Measurements from ENCODE around the gene ANKS4B. TPM values are rescaled to one million over a fixed set of nuclear protein-coding genes. Genes with fewer than 3 reads are reported as not detected.
"Not testable (repeated sequence)": the region's sequence is repeated elsewhere in the genome, so short reads cannot be mapped to it uniquely, and the experiment has no call there.

ANKS4B gene
- total RNA-seq, 1 donor from 2014 or later = 5.2 TPM

DNA sequence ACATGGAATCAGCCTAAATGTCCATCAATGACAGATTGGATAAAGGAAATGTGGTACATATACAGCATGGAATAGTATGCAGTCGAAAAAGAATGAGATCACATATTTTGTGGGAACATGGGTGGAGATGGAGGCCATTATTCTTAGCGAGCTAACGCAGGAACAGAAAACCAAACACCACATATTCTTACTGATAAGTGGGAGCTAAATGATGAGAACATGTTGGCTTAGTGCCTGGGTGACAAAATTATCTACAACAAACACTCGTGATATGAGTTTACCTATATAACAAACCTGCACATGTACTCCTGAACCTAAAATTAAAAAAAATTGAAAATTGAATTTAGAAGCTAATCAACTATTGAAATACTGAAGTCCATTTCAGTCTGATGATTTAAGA, 6.1 kb downstream of the ANKS4B start:
- Mint-ChIP-seq H3K36me3 (no peaks in the 10 kb centered on the region), H3K4me3 (no peak overlapping the region), H3K27me3 (peaks cover 3% of the 10 kb centered on the region), H3K9me3 (no peaks in the 10 kb centered on the region), H3K27ac (no peak overlapping the region), H3K4me1 (ENCODE audit: unreplicated experiment) (peaks cover 16% of the 10 kb centered on the region)
- DNase-seq (ENCODE audit: extremely low spot score, unreplicated experiment) = no peak
- TF ChIP-seq, protein P1, sequence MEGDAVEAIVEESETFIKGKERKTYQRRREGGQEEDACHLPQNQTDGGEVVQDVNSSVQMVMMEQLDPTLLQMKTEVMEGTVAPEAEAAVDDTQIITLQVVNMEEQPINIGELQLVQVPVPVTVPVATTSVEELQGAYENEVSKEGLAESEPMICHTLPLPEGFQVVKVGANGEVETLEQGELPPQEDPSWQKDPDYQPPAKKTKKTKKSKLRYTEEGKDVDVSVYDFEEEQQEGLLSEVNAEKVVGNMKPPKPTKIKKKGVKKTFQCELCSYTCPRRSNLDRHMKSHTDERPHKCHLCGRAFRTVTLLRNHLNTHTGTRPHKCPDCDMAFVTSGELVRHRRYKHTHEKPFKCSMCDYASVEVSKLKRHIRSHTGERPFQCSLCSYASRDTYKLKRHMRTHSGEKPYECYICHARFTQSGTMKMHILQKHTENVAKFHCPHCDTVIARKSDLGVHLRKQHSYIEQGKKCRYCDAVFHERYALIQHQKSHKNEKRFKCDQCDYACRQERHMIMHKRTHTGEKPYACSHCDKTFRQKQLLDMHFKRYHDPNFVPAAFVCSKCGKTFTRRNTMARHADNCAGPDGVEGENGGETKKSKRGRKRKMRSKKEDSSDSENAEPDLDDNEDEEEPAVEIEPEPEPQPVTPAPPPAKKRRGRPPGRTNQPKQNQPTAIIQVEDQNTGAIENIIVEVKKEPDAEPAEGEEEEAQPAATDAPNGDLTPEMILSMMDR (conservative IDR thresholded peaks at IDR 0.05) = no peak

DNA sequence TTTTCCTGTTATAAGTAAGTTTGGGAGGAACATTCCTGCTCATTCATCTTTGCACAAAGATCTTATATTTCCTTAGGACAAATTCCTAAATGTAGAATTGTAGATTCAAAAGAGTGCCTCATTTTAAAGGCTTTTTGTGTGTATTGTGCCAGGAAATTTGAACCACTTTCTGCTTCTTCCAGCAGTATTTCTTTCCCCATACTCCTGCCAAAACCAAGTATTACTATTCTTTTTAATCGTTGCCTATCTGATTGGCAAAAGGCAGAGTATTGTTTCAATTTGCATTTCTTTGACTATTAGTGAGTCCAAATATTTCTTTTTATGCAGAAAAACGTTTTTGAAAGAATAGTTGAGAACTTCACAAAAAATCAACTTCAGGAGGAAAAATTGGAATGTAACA, 9.3 kb downstream of the ANKS4B start:
- Mint-ChIP-seq H3K9me3 (no peaks in the 10 kb centered on the region), H3K4me1 (ENCODE audit: unreplicated experiment) (peaks cover 27% of the 10 kb centered on the region), H3K27me3 (no peaks in the 10 kb centered on the region), H3K4me3 (no peak overlapping the region), H3K36me3 (no peaks in the 10 kb centered on the region), H3K27ac (no peak overlapping the region)
- TF ChIP-seq, protein P1 (conservative IDR thresholded peaks at IDR 0.05) = no peak
- DNase-seq (ENCODE audit: extremely low spot score, unreplicated experiment) = no peak

DNA sequence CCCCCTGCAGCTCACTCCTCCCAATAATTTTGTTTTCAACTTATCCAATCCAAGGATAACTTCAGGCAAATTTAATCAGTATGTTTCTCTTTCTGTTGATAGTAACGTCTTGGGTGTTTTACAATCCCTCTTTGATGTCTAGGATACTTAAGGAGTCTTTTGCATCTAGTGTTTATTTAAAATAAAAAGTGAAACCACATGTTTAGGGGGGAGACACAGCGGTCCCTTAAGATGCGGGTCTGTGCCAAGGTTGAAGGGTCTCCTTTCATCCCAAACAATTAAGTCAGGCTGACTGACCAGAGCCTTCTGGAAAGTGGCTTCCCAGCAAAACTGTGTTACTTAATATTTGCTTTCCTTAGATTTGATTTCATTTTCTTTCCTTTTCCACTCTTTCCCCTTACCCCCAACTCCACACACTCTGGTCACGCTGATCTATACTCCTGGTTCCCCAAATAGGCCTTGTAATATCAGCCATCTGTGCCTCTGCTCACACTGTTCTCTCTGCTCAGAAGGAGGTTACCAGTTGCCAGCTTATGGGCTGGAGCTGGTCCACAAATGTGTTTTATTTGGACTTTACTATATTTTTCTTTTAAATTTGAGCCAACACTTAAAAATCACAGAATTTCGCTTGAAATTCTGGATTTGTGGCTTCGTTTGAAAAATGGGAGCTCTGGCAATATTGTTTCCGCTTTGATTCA, 11.2 kb downstream of the ANKS4B start:
- Mint-ChIP-seq H3K27ac (peak overlapping the region; percentile 17), H3K36me3 (no peaks in the 10 kb centered on the region)
- TF ChIP-seq, protein P1 (conservative IDR thresholded peaks at IDR 0.05) = no peak

DNA sequence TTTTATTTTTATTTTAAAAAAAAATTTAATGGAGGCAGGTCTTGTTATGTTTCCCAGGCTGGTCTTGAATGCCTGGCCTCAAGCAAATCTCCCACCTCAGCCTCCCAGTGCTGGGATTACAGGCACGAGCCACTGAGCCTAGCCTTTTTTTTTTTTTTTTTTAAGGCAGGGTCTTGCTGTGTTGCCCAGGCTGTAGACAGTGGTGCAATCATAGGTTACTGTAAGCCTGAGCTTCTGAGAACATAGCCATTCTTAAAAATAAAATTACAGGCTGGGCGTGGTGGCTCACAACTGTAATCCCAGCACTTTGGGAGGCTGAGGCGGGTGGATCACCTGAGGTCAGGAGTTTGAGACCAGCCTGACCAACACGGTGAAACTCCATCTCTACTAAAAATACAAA, 14.7 kb downstream of the ANKS4B start:
- not testable (repeated sequence) for H3K36me3 Mint-ChIP-seq; H3K9me3 Mint-ChIP-seq; H3K4me3 Mint-ChIP-seq; DNase-seq (ENCODE audit: extremely low spot score, unreplicated experiment); H3K27ac Mint-ChIP-seq; H3K27me3 Mint-ChIP-seq
- H3K4me1 Mint-ChIP-seq (ENCODE audit: unreplicated experiment) = peaks cover 19% of the 10 kb centered on the region

More for the DNA sequence above, 11.2 kb downstream of the ANKS4B start:
- Mint-ChIP-seq H3K4me1 (ENCODE audit: unreplicated experiment) (peaks cover 24% of the 10 kb centered on the region), H3K9me3 (no peaks in the 10 kb centered on the region), H3K27me3 (no peaks in the 10 kb centered on the region), H3K4me3 (no peak overlapping the region)
- no peak for DNase-seq (ENCODE audit: extremely low spot score, unreplicated experiment)

DNA sequence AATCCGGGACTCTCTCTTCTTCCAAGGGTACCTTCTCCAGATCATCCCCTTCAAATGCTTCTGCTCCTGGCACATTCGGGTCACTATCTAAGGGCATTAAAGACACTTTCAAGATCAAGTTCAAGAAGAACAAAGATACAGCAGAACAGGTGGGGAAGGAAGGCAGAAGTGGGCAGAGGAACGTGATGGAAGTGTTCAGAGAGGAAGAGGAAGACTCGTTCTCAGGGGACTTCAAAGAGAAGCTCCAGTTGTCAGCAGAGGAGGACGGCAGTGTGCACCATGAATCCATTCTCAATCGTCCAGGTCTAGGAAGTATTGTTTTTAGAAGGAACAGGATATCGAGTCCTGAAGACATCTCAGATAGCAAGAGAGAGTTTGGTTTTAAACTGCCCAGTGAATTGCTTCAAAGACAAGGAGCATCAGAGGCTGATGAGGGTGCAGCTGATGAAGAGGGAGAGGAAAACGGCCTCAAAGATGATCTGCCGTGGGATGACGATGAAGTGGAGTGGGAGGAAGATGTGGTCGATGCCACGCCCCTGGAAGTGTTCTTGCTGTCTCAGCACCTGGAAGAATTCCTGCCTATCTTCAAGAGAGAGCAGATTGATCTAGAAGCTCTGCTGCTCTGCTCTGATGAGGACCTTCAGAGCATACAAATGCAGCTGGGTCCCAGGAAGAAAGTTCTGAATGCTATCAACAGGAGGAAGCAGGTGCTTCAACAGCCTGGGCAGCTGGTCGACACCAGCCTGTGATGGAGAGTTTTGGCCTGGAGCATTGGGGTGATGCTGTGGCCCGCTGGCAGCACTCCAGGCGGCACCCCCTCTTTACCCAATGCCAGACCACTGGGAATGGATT, 16.8 kb downstream of the ANKS4B start:
- TF ChIP-seq, protein P1 (conservative IDR thresholded peaks at IDR 0.05) = no peak
- H3K27me3 Mint-ChIP-seq = peaks cover 6% of the 10 kb centered on the region
- H3K36me3 Mint-ChIP-seq = no peaks in the 10 kb centered on the region
- peaks cover 5% of the 10 kb centered on the region for H3K4me1 Mint-ChIP-seq (ENCODE audit: unreplicated experiment)
- H3K9me3 Mint-ChIP-seq = no peaks in the 10 kb centered on the region
- peak overlapping the region; percentile 17 for H3K27ac Mint-ChIP-seq
- H3K4me3 Mint-ChIP-seq = no peak overlapping the region
- no peak for DNase-seq (ENCODE audit: extremely low spot score, unreplicated experiment)

DNA sequence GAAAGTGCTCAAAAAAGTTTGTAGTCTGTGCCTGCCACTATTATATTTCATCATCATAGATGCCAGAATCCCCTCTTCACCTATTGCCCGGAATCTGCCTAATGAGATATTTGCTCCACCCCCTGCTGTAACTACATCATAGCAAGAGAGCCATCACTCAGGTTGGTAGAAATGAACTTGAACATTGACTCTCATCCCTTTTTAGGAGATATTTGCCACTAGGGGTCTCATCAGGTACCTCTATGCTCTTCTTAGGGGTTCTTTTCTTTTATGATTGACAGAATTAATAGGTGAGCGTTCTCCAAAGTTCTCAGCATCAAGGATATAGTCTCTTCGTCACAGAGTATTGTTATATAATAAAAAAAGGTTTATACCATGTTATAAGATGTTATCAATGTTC, 20.0 kb downstream of the ANKS4B start:
- TF ChIP-seq, protein P1 (conservative IDR thresholded peaks at IDR 0.05) = no peak
- no peak overlapping the region for H3K27ac Mint-ChIP-seq
- peaks cover 1% of the 10 kb centered on the region for H3K4me1 Mint-ChIP-seq (ENCODE audit: unreplicated experiment)
- no peak overlapping the region for H3K4me3 Mint-ChIP-seq
- DNase-seq (ENCODE audit: extremely low spot score, unreplicated experiment) = no peak
- no peaks in the 10 kb centered on the region for H3K36me3 Mint-ChIP-seq
- H3K27me3 Mint-ChIP-seq = peaks cover 7% of the 10 kb centered on the region
- H3K9me3 Mint-ChIP-seq = no peaks in the 10 kb centered on the region
